Liver (tissue), 3 donors: ENCODE results near the gene NTM.

Experiments
- EGR1 ChIP-seq, 2 donors: IDR thresholded peaks; 2 replicates each; pipeline ENCODE4 v1.6.1; 2016 to 2018; ENCODE audit warnings: antibody characterized with exemption in 2 of 2, low read depth in 2 of 2
- GABPA ChIP-seq, 2 donors: IDR thresholded peaks in 1 of 2; conservative IDR thresholded peaks in 1 of 2; 2 replicates each; pipeline ENCODE4 v1.6.1; 2016; ENCODE audit warnings: antibody characterized with exemption in 2 of 2, mild to moderate bottlenecking in 1 of 2, moderate library complexity in 1 of 2
- HNF4A ChIP-seq, 2 donors: conservative IDR thresholded peaks; 2 replicates each; pipeline ENCODE4 v1.6.1; 2016; ENCODE audit warnings: antibody characterized with exemption in 2 of 2, mild to moderate bottlenecking in 2 of 2
- REST ChIP-seq: IDR thresholded peaks from 2 replicates; pipeline ENCODE4 v1.6.1; 2016; ENCODE audit warnings: antibody characterized with exemption, mild to moderate bottlenecking
- RXRA ChIP-seq, 2 donors: IDR thresholded peaks; 2 replicates each; pipeline ENCODE4 v1.6.1; 2017 to 2018; ENCODE audit warnings: antibody characterized with exemption in 2 of 2, mild to moderate bottlenecking in 1 of 2
- TAF1 ChIP-seq: conservative IDR thresholded peaks from 2 replicates; pipeline ENCODE4 v1.6.1; 2016; ENCODE audit warnings: antibody characterized with exemption, mild to moderate bottlenecking
- TF ChIP-seq, protein P1 (sequence below): fragments of 150-350 bp; IDR thresholded peaks from 2 replicates; pipeline ENCODE4 v1.5.1; 2017; ENCODE audit warnings: improper control_type of control experiment, low read depth, low read length; ENCODE audit not compliant: missing input control
- TF ChIP-seq, protein P2 (sequence below): IDR thresholded peaks from 2 replicates; pipeline ENCODE4 v1.6.1; 2016; ENCODE audit warnings: antibody characterized with exemption
- TF ChIP-seq, protein P3 (sequence below): IDR thresholded peaks from 2 replicates; pipeline ENCODE4 v1.6.1; 2016; ENCODE audit warnings: antibody characterized with exemption
- donor health status: healthy.
- donor health status: healthy.

DNA sequence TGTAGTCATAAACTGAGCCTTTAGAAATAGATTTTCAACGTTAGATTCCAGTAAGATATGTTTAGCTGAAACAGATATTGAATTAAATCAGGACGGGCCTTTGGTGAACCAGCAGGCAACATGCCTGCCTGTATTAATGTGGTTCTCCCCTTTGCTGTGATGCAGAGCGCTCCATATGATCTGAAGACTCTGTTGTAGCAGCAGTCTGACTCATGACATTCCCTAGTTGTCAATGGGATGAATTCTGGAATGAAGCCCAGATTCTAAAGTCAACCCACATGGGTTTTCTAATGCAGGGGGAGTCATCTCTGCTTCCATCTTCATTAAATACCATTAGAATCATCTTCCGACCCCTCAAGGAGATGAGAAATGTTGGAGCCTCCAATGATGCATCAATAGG is 864.5 kb downstream of the NTM start:
- no peak for TF ChIP-seq TAF1
- TF ChIP-seq, protein P1, sequence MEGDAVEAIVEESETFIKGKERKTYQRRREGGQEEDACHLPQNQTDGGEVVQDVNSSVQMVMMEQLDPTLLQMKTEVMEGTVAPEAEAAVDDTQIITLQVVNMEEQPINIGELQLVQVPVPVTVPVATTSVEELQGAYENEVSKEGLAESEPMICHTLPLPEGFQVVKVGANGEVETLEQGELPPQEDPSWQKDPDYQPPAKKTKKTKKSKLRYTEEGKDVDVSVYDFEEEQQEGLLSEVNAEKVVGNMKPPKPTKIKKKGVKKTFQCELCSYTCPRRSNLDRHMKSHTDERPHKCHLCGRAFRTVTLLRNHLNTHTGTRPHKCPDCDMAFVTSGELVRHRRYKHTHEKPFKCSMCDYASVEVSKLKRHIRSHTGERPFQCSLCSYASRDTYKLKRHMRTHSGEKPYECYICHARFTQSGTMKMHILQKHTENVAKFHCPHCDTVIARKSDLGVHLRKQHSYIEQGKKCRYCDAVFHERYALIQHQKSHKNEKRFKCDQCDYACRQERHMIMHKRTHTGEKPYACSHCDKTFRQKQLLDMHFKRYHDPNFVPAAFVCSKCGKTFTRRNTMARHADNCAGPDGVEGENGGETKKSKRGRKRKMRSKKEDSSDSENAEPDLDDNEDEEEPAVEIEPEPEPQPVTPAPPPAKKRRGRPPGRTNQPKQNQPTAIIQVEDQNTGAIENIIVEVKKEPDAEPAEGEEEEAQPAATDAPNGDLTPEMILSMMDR = no peak
- no peak for TF ChIP-seq GABPA (IDR thresholded peaks at IDR 0.05 in 1 of 2, conservative IDR thresholded peaks at IDR 0.05 in 1 of 2)
- TF ChIP-seq, protein P2, sequence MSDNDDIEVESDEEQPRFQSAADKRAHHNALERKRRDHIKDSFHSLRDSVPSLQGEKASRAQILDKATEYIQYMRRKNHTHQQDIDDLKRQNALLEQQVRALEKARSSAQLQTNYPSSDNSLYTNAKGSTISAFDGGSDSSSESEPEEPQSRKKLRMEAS = no peak
- TF ChIP-seq REST = no peak
- TF ChIP-seq HNF4A (conservative IDR thresholded peaks at IDR 0.05) = no peak
- TF ChIP-seq EGR1 (IDR thresholded peaks at IDR 0.05; ENCODE audit: low read depth in 2 of 2) = no peak
- TF ChIP-seq, protein P3, sequence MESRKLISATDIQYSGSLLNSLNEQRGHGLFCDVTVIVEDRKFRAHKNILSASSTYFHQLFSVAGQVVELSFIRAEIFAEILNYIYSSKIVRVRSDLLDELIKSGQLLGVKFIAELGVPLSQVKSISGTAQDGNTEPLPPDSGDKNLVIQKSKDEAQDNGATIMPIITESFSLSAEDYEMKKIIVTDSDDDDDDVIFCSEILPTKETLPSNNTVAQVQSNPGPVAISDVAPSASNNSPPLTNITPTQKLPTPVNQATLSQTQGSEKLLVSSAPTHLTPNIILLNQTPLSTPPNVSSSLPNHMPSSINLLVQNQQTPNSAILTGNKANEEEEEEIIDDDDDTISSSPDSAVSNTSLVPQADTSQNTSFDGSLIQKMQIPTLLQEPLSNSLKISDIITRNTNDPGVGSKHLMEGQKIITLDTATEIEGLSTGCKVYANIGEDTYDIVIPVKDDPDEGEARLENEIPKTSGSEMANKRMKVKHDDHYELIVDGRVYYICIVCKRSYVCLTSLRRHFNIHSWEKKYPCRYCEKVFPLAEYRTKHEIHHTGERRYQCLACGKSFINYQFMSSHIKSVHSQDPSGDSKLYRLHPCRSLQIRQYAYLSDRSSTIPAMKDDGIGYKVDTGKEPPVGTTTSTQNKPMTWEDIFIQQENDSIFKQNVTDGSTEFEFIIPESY = no peak
- no peak for TF ChIP-seq RXRA (IDR thresholded peaks at IDR 0.05)
